ENCODE results near the gene BTG2.

Gene BTG2

DNA sequence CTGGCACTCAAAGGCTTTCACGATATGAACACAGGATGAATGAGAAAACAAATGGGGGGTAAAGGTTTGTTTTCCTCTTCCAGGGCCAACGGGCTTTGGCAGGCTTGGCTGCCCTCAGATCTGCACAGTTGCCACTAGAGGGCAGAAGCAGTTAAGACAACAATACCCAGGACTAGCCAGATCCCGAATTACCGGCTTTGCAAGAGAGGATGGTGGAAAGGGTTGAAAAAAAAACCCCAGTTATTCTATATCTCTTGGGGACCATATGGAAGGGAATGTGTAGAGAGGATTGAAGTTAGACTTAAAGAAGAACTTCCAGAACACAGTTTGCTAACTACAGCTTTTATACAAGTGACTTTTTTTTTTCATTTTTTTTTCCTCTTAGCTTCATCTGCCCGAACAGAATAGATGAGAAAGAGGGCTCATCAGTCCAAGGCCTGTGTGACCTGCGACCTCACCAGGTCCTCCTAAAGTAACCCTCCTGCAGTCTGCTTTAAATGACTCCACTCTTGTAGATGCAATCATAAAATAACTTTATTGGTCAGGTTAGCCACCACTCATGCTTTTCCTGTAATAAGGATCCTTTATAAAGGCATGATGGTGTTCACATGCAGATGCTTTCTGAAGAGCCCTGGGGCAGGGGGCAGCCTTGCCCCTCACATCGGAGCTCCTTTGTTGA is 34.9 kb downstream of the BTG2 start:
- peak; percentile 56 for DNase-seq (ENCODE audit: low read depth in 2 of 2)

DNA sequence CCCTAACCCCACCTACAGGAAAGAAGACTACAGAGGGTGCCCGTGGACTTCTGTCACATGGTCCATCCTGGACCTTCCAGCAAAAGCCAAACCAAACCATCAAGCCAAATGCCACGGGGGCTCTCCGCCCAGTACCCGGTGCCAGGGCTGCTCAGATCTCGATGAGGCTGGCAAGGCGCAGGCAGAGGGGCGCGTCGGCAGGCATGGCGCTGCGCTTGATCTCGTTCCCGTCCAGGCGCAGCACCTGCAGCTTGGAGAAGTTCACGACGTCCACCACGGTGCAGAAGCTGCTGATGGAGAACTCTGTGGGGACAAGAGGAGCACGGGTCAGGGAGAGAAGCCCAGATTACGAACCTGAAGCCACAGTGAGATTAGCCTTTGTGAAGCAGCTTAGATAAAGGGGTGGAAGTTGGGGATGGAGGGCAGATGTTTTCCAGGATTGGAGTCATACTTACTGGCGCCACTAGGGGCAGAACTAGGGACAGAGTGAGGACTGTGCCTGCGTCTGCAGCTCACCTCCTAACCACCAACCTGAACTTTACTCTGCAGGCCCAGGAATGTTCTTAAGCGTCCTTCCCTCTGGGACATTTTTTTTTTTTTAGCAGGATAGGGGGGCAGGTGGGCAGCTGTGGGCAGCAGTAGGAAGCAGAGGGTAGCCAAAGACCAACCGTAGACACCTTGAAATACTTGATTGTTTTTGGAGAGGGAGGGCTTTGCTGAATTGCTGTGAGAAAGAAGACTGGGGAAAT is 37.0 kb downstream of the BTG2 start:
- DNase-seq (ENCODE audit: low read depth in 2 of 2) = no peak

DNA sequence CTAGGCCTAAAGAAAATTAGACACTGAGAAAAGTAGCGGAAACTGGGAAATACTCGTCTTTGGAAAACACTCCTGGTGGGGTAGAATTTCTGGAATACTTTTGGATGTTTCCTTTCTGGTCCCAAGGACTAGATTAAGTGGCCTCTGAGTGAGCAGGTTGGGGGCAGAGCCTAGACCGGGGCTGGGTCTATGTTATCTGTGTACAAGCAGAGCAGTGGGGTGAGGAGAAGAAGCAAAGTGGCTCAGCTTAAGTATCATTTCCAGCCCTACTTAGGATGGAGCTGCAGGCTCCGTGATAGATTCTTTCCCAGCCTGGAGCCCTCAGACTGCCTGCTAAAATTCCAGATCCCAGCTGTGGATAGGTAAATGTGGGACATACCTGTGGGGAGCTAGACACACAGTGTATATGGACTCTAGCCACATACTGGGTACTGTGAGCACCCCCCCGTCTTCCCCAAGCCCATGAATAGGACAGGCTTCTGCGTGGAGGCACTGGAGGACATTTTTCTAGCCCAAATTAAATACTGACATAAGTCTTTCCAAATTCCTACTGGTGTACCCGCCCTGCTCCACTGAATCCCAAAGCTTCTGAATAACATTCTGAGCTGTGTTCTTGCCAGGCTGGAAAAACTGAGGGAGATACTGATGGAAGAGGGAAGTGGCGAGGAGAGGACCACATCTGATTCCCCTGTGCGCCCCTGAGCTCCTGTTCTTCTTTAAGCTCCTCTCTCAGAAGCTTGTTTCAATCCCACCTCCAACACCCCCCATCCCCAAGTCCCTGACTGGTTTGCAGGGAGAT is 38.8 kb downstream of the BTG2 start:
- no peak for DNase-seq (ENCODE audit: low read depth in 2 of 2)

DNA sequence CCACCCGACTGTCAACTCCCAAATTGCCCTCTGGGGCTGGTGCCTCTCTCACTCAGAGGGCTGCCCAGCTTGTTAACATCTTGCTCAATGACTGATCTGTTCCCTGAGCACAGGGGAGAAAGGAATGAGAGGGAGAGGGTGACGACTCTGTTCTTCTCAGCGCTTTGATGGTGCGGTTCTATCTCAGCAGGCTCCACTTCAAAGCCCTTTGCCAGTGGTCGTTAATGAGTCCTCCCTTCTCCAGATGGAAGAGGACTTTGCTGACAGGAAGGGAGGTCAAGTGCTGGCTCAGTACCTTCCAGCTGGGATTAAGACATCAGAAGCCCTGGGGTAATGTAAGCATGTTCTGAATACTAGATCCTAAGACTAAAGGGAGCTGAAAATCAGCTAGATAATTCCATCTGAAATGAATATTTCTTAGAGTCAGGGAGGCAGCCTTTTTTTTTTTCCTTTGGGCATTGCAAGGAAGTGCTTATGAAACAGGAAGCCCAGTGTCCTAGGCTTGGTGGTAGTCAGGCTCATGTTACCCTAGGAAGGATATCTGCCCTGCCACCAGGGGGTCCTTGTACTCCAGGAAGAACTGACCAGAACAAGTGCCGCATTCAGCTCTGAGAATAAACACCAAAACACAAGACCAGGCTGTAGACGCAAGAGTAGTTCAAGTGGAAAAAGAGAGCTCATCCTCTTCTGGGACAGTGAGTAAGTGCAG is 40.9 kb downstream of the BTG2 start:
- no peak for DNase-seq (ENCODE audit: low read depth in 2 of 2)

DNA sequence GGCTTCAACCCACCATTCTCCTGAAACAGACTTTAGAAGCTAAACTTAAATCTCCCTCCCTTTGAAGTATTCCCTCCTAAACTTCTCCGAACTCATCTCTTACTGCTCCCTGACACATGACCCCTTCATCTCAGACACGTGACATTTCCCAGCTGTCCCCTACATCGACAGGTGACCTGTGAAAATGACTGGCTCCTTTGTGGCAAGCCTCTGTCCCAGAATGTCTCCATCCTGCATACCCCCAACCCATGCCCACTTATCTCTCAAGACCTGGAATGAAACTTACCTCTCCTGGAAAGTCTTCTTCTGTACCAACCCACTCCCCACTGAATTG is 41.4 kb downstream of the BTG2 start:
- DNase-seq (ENCODE audit: low read depth in 2 of 2) = no peak

DNA sequence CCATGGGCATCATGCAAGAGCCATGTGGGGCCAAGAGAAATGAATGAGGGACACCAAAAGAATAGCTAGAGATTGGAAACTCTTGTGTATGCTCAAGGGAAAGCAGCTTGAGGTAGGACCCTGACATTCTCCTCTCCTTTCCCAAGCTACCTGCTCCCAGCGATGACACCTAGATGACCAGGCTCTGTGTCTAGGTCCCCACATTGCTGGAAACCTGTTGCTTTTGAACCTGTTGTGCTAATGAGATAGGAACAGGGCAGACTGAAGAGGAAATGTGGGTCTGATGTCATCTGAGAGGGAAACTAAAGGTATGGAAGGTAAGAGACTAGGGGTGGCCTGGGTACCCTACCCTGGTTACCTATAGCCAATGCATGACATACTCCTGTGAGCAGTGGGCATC is 43.8 kb downstream of the BTG2 start:
- DNase-seq (ENCODE audit: low read depth in 2 of 2) = no peak

DNA sequence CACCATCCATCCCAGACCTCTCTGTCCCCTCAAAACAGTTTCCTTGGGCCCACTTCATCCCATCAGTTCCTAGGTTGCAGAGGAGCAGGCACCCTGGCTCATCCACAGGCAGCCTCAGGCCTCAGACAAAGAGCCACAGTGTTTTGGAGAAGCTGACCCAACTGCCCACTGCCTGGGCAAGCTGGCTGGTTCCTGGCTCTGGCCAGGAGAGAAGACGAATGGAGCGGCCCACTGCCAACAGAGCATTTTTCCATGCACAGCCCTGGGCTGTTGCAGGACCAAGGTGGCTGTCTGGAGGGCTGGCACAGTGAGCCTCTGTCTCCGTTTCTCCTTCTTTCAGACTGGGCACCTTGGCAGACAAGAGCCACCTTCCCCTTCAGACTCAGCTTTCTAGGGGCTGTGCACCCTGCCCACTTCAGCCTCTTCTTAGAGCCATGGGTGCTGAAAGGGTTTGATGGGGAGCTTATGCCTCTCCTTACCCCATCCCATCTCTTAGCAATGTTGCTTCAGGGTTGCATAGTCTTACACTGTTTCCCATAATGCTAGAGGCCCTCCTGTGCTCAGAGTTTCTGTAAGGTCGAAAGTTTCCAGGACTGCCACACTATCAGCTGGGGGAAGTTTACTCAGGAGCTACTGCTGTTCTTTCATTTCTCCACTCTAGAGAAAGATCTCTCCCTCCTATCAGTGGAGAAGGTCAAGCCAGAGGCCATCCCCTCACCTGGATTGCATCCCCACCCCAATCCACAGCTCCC is 44.6 kb downstream of the BTG2 start:
- no peak for DNase-seq (ENCODE audit: low read depth in 2 of 2)

DNA sequence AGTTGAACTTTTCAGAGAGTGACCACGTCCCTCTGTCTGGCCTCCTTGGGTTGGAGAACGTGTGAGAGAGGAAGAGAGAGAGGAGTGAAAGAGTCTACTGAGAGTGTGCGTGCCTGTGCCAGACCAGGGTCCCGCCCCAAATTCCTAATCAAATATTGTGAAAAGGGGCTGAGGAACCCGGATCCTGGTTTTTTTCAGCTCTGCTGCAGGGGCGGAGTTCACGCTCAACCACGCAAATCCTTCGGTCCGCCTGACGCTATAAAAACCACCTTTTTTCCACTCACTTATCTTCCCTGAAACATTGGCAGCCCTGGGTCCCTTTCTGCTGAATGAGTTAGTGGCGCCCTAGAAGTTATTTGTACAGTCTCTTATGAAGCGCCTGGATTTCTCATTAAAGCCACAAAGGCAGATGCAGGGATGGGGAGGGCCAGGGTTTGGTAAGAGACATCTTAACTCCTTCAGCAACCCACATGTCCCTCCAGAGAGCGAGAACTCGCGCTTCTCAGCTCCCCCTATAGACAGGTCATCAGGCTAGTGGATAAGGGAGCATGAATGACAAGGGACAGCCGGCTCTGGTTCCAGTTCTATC is 45.8 kb downstream of the BTG2 start, which contains the start of gene FMOD:
Gene FMOD, minus strand, starts transcription at position 86 of the 589 bp plus-strand sequence. CDS start 2,852 bp downstream, outside the sequence.
- DNase-seq (ENCODE audit: low read depth in 2 of 2) = no peak

DNA sequence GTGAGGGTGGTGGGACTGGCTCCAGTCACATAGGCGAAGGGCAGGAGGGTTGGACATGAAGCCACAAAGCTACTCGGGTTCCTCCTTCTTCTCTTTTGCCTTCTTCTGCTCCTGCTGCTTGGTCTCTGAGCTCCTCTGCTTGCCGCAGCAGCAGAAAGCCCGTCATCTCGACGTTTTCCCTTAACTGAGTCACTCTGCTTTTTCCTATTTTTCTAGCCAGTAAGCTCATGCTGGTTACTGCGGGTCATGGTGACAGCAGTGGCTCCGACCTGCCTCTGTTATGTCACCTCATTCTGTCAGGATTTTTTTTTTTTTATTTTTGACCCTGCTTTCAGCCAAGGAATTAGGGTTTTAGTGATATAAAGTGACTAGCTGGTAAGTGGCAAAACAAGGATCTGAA is 48.2 kb downstream of the BTG2 start:
- DNase-seq (ENCODE audit: low read depth in 2 of 2) = no peak

DNA sequence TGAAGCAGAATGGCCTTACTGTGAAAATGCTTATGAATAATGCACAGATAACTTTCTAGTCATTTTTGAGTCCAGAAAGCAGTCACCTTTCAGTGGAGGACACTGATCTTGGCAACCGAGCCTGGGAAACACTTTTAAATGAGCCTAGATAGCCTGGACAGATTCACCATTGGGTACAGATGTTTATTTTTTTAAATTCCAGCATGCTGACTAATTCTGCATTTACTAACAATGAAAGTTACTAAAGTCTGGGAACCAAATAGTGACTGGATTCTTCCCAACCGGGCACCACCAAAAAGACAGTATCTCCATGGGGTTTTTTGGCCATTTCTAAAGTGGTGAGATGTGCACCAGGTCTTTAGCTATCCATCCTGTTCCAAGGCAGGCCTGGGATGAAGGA is 48.9 kb downstream of the BTG2 start:
- DNase-seq (ENCODE audit: low read depth in 2 of 2) = no peak

DNA sequence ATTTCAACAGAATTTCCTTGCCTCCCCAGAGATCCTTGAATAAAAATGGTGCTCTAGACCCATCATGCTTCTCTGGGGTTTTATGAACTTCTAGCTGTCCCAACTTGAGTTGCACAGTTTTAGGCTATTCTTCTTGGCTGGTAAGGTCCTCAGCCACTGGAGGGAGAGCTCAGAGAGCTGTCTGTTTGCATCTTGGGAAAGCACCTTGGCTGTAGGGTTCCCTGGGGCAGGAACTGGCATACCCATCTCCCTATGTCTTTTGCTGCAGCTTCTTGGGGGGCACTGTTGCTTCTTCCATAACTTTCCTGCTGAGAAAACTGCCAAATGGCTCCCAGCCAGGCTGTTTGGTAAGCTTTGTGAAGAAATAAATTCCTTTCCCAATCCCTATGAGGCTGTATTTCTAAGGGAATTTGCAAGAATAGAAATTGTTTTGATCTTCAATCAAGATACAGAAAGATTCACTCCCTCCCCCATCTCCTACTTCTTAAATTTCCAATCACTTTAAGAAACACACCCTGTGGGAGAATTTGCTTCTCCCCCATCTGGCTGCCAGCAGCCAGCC is 53.8 kb downstream of the BTG2 start:
- DNase-seq (ENCODE audit: low read depth in 2 of 2) = peak in 1 of 2 experiments; percentile 51

Measured in fibroblast of skin of left biceps (primary cell).